Activated T-cell treated with anti-CD3 and anti-CD28 coated beads, Interleukin-2, amount 50 U/mL, for 1 hour (primary cell): Measurements from ENCODE around the gene BTNL2.
"Not testable (repeated sequence)": the region's sequence is repeated elsewhere in the genome, so short reads cannot be mapped to it uniquely, and the experiment has no call there.

Source experiments
- DNase-seq: peaks from one replicate; pipeline ENCODE4 v3.0.0-alpha.2; 2020

BTNL2 gene

GRCh38 chr6:32406857-32407256 lies at the start of gene BTNL2:
TSS of gene BTNL2 (minus strand) at chr6:32407181. CDS start at chr6:32407123, 58 bp downstream.
- DNase-seq: no peak

- no peak for DNase-seq
Measured at GRCh38 chr6:32449088-32449736, 42.2 kb upstream of the BTNL2 start.

GRCh38 chr6:32447932-32448331 lies 41.0 kb upstream of the BTNL2 start:
- DNase-seq: no peak

- DNase-seq: no peak
Measured at GRCh38 chr6:32445321-32445854, 38.4 kb upstream of the BTNL2 start.

- no peak for DNase-seq
Measured at GRCh38 chr6:32444433-32444832, 37.5 kb upstream of the BTNL2 start.

GRCh38 chr6:32442977-32443552 lies 36.1 kb upstream of the BTNL2 start:
- no peak for DNase-seq

GRCh38 chr6:32442243-32442667 lies 35.3 kb upstream of the BTNL2 start:
- DNase-seq: no peak

- DNase-seq: peak; percentile 29
Measured at GRCh38 chr6:32439602-32440214, 32.7 kb upstream of the BTNL2 start, which contains the start of gene HLA-DRA. TSS of gene HLA-DRA (plus strand) at chr6:32439887. CDS start at chr6:32439951, 64 bp downstream.

- DNase-seq: no peak
Measured at GRCh38 chr6:32439139-32439538, 32.2 kb upstream of the BTNL2 start.

- no peak for DNase-seq
Measured at GRCh38 chr6:32436995-32437836, 30.2 kb upstream of the BTNL2 start.

GRCh38 chr6:32436186-32436585 lies 29.2 kb upstream of the BTNL2 start:
- no peak for DNase-seq

GRCh38 chr6:32433950-32434349 lies 27.0 kb upstream of the BTNL2 start:
- DNase-seq: not testable (repeated sequence)

- DNase-seq: no peak
Measured at GRCh38 chr6:32432050-32432450, 25.1 kb upstream of the BTNL2 start.

- no peak for DNase-seq
Measured at GRCh38 chr6:32431142-32431541, 24.2 kb upstream of the BTNL2 start.

GRCh38 chr6:32430179-32430578 lies 23.2 kb upstream of the BTNL2 start:
- no peak for DNase-seq

GRCh38 chr6:32427934-32428474 lies 21.0 kb upstream of the BTNL2 start:
- DNase-seq: no peak

GRCh38 chr6:32427218-32427617 lies 20.2 kb upstream of the BTNL2 start:
- no peak for DNase-seq

- no peak for DNase-seq
Measured at GRCh38 chr6:32426338-32426737, 19.4 kb upstream of the BTNL2 start.

- no peak for DNase-seq
Measured at GRCh38 chr6:32424589-32425300, 17.8 kb upstream of the BTNL2 start.

GRCh38 chr6:32416036-32416435 lies 9.1 kb upstream of the BTNL2 start:
- no peak for DNase-seq

GRCh38 chr6:32415521-32416019 lies 8.6 kb upstream of the BTNL2 start:
- DNase-seq: peak; percentile 78
